Small intestine (tissue), 7 donors: ENCODE data around the gene PSMD14. TPM values are rescaled to one million over a fixed set of nuclear protein-coding genes. Genes with fewer than 3 reads are reported as not detected.
"Not testable (repeated sequence)": the region's sequence is repeated elsewhere in the genome, so short reads cannot be mapped to it uniquely, and the experiment has no call there.

Experiments
- DNase-seq, 2 donors: peaks; one replicate each; pipeline versions ENCODE4 v3.0.0 to v3.0.0-alpha.2; 2013
- FAIRE-seq: peaks from 2 replicates; lab custom pipeline; 2012; peaks lifted over from hg19 to GRCh38; lab: Jason Lieb, UNC
- H3K27ac ChIP-seq, 3 donors: one replicate each; pipeline ENCODE4 v1.5.1; 2013; ENCODE audit warnings: low read length in 2 of 3, mild to moderate bottlenecking in 2 of 3, control low read depth in 1 of 3, inconsistent platforms in 1 of 3, low read depth in 1 of 3, moderate library complexity in 1 of 3
- H3K27me3 ChIP-seq, 3 donors: one replicate each; pipeline ENCODE4 v1.6.1; 2013; ENCODE audit warnings: low read length in 3 of 3, inconsistent platforms in 1 of 3; ENCODE audit not compliant: control insufficient read depth in 3 of 3, insufficient read depth in 3 of 3
- H3K36me3 ChIP-seq, 3 donors: one replicate each; pipeline ENCODE4 v1.6.1; 2013; ENCODE audit warnings: low read length in 3 of 3, inconsistent platforms in 1 of 3, low read depth in 1 of 3, mild to moderate bottlenecking in 1 of 3, moderate library complexity in 1 of 3; ENCODE audit not compliant: control insufficient read depth in 3 of 3, insufficient read depth in 2 of 3
- H3K4me1 ChIP-seq, 3 donors: one replicate each; pipeline ENCODE4 v1.6.1; 2013; ENCODE audit warnings: low read length in 2 of 3, inconsistent platforms in 1 of 3, low read depth in 1 of 3, mild to moderate bottlenecking in 1 of 3, moderate library complexity in 1 of 3; ENCODE audit not compliant: control insufficient read depth in 3 of 3, insufficient read depth in 2 of 3
- H3K4me3 ChIP-seq, 3 donors: one replicate each; pipeline ENCODE4 v1.5.1; 2013; ENCODE audit warnings: low read length in 3 of 3, control low read depth in 1 of 3, inconsistent platforms in 1 of 3, low read depth in 1 of 3, mild to moderate bottlenecking in 1 of 3, moderate library complexity in 1 of 3
- H3K9me3 ChIP-seq, 2 donors: one replicate each; pipeline ENCODE4 v1.6.1; 2013; ENCODE audit warnings: low read depth in 1 of 2, low read length in 1 of 2; ENCODE audit not compliant: control insufficient read depth in 2 of 2, insufficient read depth in 1 of 2
- WGBS, 3 donors: extraction: QIAGEN DNeasy Blood & Tissue Kit; methylation state at CpG; one replicate each; pipeline ENCODE4 v1.1.7; 2013; 5-methylcytosine and 5-hydroxymethylcytosine counted together
- polyA plus RNA-seq, 4 donors: library from polyadenylated mRNA; stranded (reverse) in 3 of 4; unstranded in 1 of 4; fragments of 200-250 nt in 3 of 4; fragments of 120-200 nt in 1 of 4; gene quantifications; one replicate each; pipeline versions ENCODE4 v1.2.1 to v1.2.3, GENCODE V29; 2013
- donor health status: healthy with polysubstance abuse.
- donor health status: control.
- donor health status: control.
- donor health status: Bipolar disorder and iron deficiency.
- donor health status: healthy.

PSMD14 gene
- polyA plus RNA-seq, 4 donors, result 29.5 to 51.0 (median 32.9) TPM

GRCh38 chr2:161281615-161282310, 26.5 kb upstream of the PSMD14 start:
- not testable (repeated sequence) for H3K4me3 ChIP-seq, H3K36me3 ChIP-seq, H3K4me1 ChIP-seq, FAIRE-seq, H3K27me3 ChIP-seq, H3K27ac ChIP-seq, DNase-seq
- peaks cover 0 to 15% of the 10 kb centered on the region in 2 donors for H3K9me3 ChIP-seq
- WGBS, 3 donors, result 77 to 83% (median 82%) methylated on average over 11 of the region's 11 CpGs

- FAIRE-seq, H3K27me3 ChIP-seq, H3K36me3 ChIP-seq, H3K27ac ChIP-seq, H3K4me1 ChIP-seq, H3K4me3 ChIP-seq, DNase-seq: not testable (repeated sequence)
- peaks cover 0 to 15% of the 10 kb centered on the region in 2 donors for H3K9me3 ChIP-seq
- WGBS, 3 donors, result 89 to 95% (median 92%) methylated on average over 9 of the region's 9 CpGs
Observed at GRCh38 chr2:161282311-161282644, 25.9 kb upstream of the PSMD14 start.

- no peak for FAIRE-seq
Observed at GRCh38 chr2:161283926-161284325, 24.3 kb upstream of the PSMD14 start.

GRCh38 chr2:161303535-161304050, 4.6 kb upstream of the PSMD14 start:
- Histone ChIP-seq H3K27me3 (peaks cover 0 to 6% (median 3%) of the 10 kb centered on the region in 3 donors), H3K36me3 (no peaks in the 10 kb centered on the region), H3K9me3 (peaks cover 0 to 3% of the 10 kb centered on the region in 2 donors), H3K27ac (no peak overlapping the region), H3K4me3 (no peak overlapping the region), H3K4me1 (no peaks in the 10 kb centered on the region)
- FAIRE-seq (no peak), DNase-seq (no peak)
- WGBS, 3 donors, result 80 to 86% (median 86%) methylated on average over 1 of the region's 1 CpG

More at GRCh38 chr2:161283926-161284325, 24.3 kb upstream of the PSMD14 start:
- no peaks in the 10 kb centered on the region for H3K27me3 ChIP-seq
- no peaks in the 10 kb centered on the region for H3K4me1 ChIP-seq
- 64 to 71% (median 68%) methylated on average over 1 of the region's 1 CpG for WGBS, 3 donors
- DNase-seq, result no peak
- H3K9me3 ChIP-seq, result peaks cover 0 to 10% of the 10 kb centered on the region in 2 donors
- no peaks in the 10 kb centered on the region for H3K36me3 ChIP-seq
- H3K4me3 ChIP-seq, result no peak overlapping the region
- no peak overlapping the region for H3K27ac ChIP-seq

GRCh38 chr2:161306919-161307318, 1.3 kb upstream of the PSMD14 start:
- H3K27ac ChIP-seq, result no peak overlapping the region
- H3K4me1 ChIP-seq, result peaks cover 0 to 6% (median 0%) of the 10 kb centered on the region in 3 donors
- H3K9me3 ChIP-seq, result peaks cover 0 to 3% of the 10 kb centered on the region in 2 donors
- H3K27me3 ChIP-seq, result peaks cover 0 to 6% (median 3%) of the 10 kb centered on the region in 3 donors
- H3K4me3 ChIP-seq, result no peak overlapping the region
- DNase-seq (no peak), FAIRE-seq (no peak)
- 97 to 99% (median 97%) methylated on average over 6 of the region's 6 CpGs for WGBS, 3 donors
- no peaks in the 10 kb centered on the region for H3K36me3 ChIP-seq

GRCh38 chr2:161307676-161308075, 549 bp upstream of the PSMD14 start:
- Histone ChIP-seq H3K27ac (peak overlapping the region in 2 of 3 donors; percentile 71 to 99), H3K4me3 (peak overlapping the region; percentile 64 to 95 (median 68)), H3K27me3 (no peaks in the 10 kb centered on the region), H3K36me3 (no peaks in the 10 kb centered on the region), H3K9me3 (peaks cover 0 to 3% of the 10 kb centered on the region in 2 donors), H3K4me1 (peaks cover 0 to 6% (median 0%) of the 10 kb centered on the region in 3 donors)
- DNase-seq (no peak), FAIRE-seq (no peak)
- 43 to 53% (median 47%) methylated on average over 6 of the region's 6 CpGs for WGBS, 3 donors

GRCh38 chr2:161312996-161313395, 4.8 kb downstream of the PSMD14 start:
- no peaks in the 10 kb centered on the region for H3K36me3 ChIP-seq
- no peak for DNase-seq
- H3K27ac ChIP-seq, result no peak overlapping the region
- H3K27me3 ChIP-seq, result no peaks in the 10 kb centered on the region
- 91 to 95% (median 95%) methylated on average over 3 of the region's 3 CpGs for WGBS, 3 donors
- no peaks in the 10 kb centered on the region for H3K9me3 ChIP-seq
- H3K4me1 ChIP-seq, result peaks cover 0 to 6% (median 0%) of the 10 kb centered on the region in 3 donors
- no peak overlapping the region for H3K4me3 ChIP-seq
- FAIRE-seq, result no peak

- Histone ChIP-seq H3K4me3 (no peak overlapping the region), H3K27me3 (no peaks in the 10 kb centered on the region), H3K4me1 (peaks cover 0 to 3% (median 0%) of the 10 kb centered on the region in 3 donors), H3K9me3 (no peaks in the 10 kb centered on the region), H3K27ac (no peak overlapping the region), H3K36me3 (no peaks in the 10 kb centered on the region)
- FAIRE-seq (no peak), DNase-seq (no peak)
Observed at GRCh38 chr2:161315380-161315779, 7.2 kb downstream of the PSMD14 start.
